HepG2 (cell line): ENCODE data around the gene BEND4. TPM values are rescaled to one million over a fixed set of nuclear protein-coding genes. Genes with fewer than 3 reads are reported as not detected.
A peak's percentile ranks its signal among the peaks of the same experiment; 100 is the strongest.

Source experiments
- ATAC-seq: fragments of 200-7000 bp; cut with Tn5 transposase; 3 replicates; pipeline ENCODE4 v1.9.1; 2020; ENCODE audit warnings: mild to moderate bottlenecking, moderate library complexity
- BruUV-seq: library from RNA; stranded (reverse); fragments of 400-500 nt; replicated peaks from 2 replicates; lab custom pipeline; 2021; lab: Mats Ljungman, UMichigan
- CTCF ChIA-PET: fragments of 300-600 bp; formaldehyde crosslinking; extraction: SDS; loops from one replicate; lab custom pipeline; 2021; ENCODE audit warnings: low total read pairs, inconsistent platforms, low intra/inter-chr PET ratio; lab: Yijun Ruan, JAX
- POLR2A ChIA-PET: fragments of 350-600 bp; sonication (Branson Sonifier 250); formaldehyde crosslinking; loops from one replicate; lab custom pipeline; 2020; ENCODE audit warnings: antibody characterized with exemption, inconsistent platforms; lab: Yijun Ruan, JAX
- DNase-seq: peaks from one replicate; pipeline ENCODE4 v3.0.0-alpha.2; 2015; ENCODE audit warnings: low spot score
- FAIRE-seq: peaks from 3 replicates; lab custom pipeline; 2011; peaks lifted over from hg19 to GRCh38; lab: Jason Lieb, UNC
- H2AFZ ChIP-seq: one replicate; pipeline ENCODE4 v1.6.1; 2011; ENCODE audit warnings: low read length, inconsistent platforms
- H3K27ac ChIP-seq: fragments of 300-600 bp; 3 replicates; pipeline ENCODE4 v1.8.0; 2011; ENCODE audit warnings: mixed run types, mild to moderate bottlenecking, mixed read lengths, low read length, inconsistent platforms; ENCODE audit not compliant: insufficient read depth; ENCODE audit errors: extremely low read length
- H3K27me3 ChIP-seq, 2 experiments: fragments of 200-600 bp in 1 of 2; 2 replicates in 1 of 2; 3 replicates in 1 of 2; pipeline versions ENCODE4 v1.6.0 to v1.8.0; 2011; ENCODE audit warnings: low read length in 2 of 2, mild to moderate bottlenecking in 2 of 2, moderate library complexity in 2 of 2, inconsistent platforms in 1 of 2; ENCODE audit not compliant: insufficient read depth in 2 of 2, control insufficient read depth in 1 of 2
- H3K36me3 ChIP-seq, 2 experiments: fragments of 200-600 bp in 1 of 2; replicated peaks in 1 of 2; 2 replicates in 1 of 2; 3 replicates in 1 of 2; pipeline versions ENCODE4 v1.5.1 to v1.8.0; 2011; ENCODE audit warnings: low read length in 2 of 2, inconsistent platforms in 1 of 2; ENCODE audit not compliant: insufficient read depth in 2 of 2, control insufficient read depth in 1 of 2
- H3K4me1 ChIP-seq: 2 replicates; pipeline ENCODE4 v1.5.1; 2012; ENCODE audit warnings: low read length, inconsistent platforms; ENCODE audit not compliant: insufficient read depth
- H3K4me2 ChIP-seq: 2 replicates; pipeline ENCODE4 v1.6.0; 2011; ENCODE audit warnings: low read depth, low read length, inconsistent platforms
- H3K4me3 ChIP-seq, 3 experiments: fragments of 200-600 bp in 1 of 3; sonication (generic), shearing (Covaris generic) in 1 of 3; replicated peaks in 1 of 3; 2 replicates each; pipeline ENCODE4 v1.5.1; 2011 to 2016; ENCODE audit warnings: low read length in 3 of 3, inconsistent platforms in 2 of 3, low read depth in 2 of 3, mild to moderate bottlenecking in 2 of 3, control low read depth in 1 of 3, mixed read lengths in 1 of 3; ENCODE audit not compliant: insufficient read depth in 1 of 3
- H3K79me2 ChIP-seq: one replicate; pipeline ENCODE4 v1.6.1; 2011; ENCODE audit warnings: low read length, inconsistent platforms; ENCODE audit not compliant: insufficient read depth
- H3K9ac ChIP-seq: 2 replicates; pipeline ENCODE4 v1.6.0; 2011; ENCODE audit warnings: mild to moderate bottlenecking, low read depth, low read length, inconsistent platforms; ENCODE audit not compliant: insufficient read depth
- H3K9me3 ChIP-seq: 2 replicates; pipeline ENCODE4 v1.5.1; 2012; ENCODE audit warnings: mild to moderate bottlenecking, low read length
- H4K20me1 ChIP-seq: 2 replicates; pipeline ENCODE4 v1.6.0; 2011; ENCODE audit warnings: inconsistent platforms, mild to moderate bottlenecking, low read length, moderate library complexity; ENCODE audit not compliant: insufficient read depth
- CEBPB ChIP-seq: IDR thresholded peaks from 2 replicates; pipeline ENCODE4 v1.6.1; 2011; ENCODE audit warnings: low read depth, low read length, improper control_type of control experiment, borderline replicate concordance
- MAFK ChIP-seq, 2 experiments: IDR thresholded peaks in 1 of 2; conservative IDR thresholded peaks in 1 of 2; 2 replicates each; pipeline ENCODE4 v1.6.1; 2011; ENCODE audit warnings: improper control_type of control experiment in 2 of 2, low read length in 2 of 2
- SAFB2 ChIP-seq: sonication (generic); formaldehyde crosslinking; IDR thresholded peaks from 2 replicates; pipeline ENCODE4 v1.5.1; 2020; ENCODE audit warnings: missing genetic modification reagents, low read depth, mild to moderate bottlenecking, borderline replicate concordance
- ZNF747 ChIP-seq: sonication (generic); formaldehyde crosslinking; IDR thresholded peaks from 2 replicates; pipeline ENCODE4 v1.8.1; 2023; ENCODE audit warnings: missing genetic modification reagents, mild to moderate bottlenecking, borderline replicate concordance
- WGBS: methylation state at CpG from one replicate; pipeline ENCODE4 v1.1.6; 2017; ENCODE audit warnings: low lambda C conversion rate; 5-methylcytosine and 5-hydroxymethylcytosine counted together
- in situ Hi-C: cut with HindIII; loops from 2 replicates; pipeline ENCODE4 v1.10.0; 2017; ENCODE audit warnings: low pct_unique_long_range_greater_than_20kb; ENCODE audit not compliant: extremely low pct_ligation_motif_present
- intact Hi-C: fragments of 100-400 bp; cut with micrococcal nuclease; formaldehyde crosslinking; loops from one replicate; pipeline ENCODE4 v1.10.0; 2022; ENCODE audit not compliant: unreplicated experiment
- polyA plus RNA-seq, 8 experiments: library from polyadenylated mRNA; depleted of rRNA in 3 of 8; stranded (reverse) in 7 of 8; unstranded in 1 of 8; fragments of >200 nt; fragmentation: Illumina TruSeq in 4 of 8; extraction: Trizol in 4 of 8; gene quantifications; 2 replicates each; pipeline versions ENCODE4 v1.2.1 to v1.2.3, GENCODE V29; 2011 to 2016; ENCODE audit warnings: low read depth in 4 of 8, missing spikeins in 1 of 8, mixed read lengths in 1 of 8; ENCODE audit not compliant: insufficient read depth in 1 of 8
- total RNA-seq, 5 experiments: library from RNA; depleted of rRNA; stranded (reverse); fragments of >200 nt; fragmentation: Illumina TruSeq; extraction: Trizol; gene quantifications; 2 replicates each; pipeline ENCODE4 v1.2.3, GENCODE V29; 2016; ENCODE audit warnings: low read depth in 1 of 5
- TF ChIP-seq, protein P1 (sequence below): sonication (generic); formaldehyde crosslinking; IDR thresholded peaks from 2 replicates; pipeline ENCODE4 v1.9.0; 2021; ENCODE audit warnings: missing genetic modification reagents, borderline replicate concordance

Gene BEND4
- total and polyA plus RNA-seq, 2 of the 13 experiments (the other 11 are each of a cell fraction or from before 2014, with no cell fraction given), result not detected

DNA sequence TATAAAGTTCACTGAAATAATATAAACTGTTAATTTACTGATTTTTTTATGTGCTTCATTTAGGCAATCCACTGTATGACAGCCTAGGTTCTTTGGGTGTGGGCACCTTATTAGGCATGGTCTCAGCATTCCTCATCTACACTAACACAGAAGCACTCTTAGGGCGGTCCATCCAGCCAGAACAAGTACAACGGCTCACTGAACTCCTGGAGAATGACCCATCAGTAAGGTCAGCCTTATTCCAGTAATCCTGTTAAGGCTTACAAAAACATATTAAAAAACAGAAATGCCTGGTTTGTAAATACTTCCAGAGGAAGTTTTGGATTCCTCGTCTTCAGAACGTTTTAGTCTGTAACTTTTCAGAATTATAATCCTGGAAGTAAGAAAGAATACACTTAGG, 82.0 kb downstream of the BEND4 start (continued):
- TF ChIP-seq, protein P1, sequence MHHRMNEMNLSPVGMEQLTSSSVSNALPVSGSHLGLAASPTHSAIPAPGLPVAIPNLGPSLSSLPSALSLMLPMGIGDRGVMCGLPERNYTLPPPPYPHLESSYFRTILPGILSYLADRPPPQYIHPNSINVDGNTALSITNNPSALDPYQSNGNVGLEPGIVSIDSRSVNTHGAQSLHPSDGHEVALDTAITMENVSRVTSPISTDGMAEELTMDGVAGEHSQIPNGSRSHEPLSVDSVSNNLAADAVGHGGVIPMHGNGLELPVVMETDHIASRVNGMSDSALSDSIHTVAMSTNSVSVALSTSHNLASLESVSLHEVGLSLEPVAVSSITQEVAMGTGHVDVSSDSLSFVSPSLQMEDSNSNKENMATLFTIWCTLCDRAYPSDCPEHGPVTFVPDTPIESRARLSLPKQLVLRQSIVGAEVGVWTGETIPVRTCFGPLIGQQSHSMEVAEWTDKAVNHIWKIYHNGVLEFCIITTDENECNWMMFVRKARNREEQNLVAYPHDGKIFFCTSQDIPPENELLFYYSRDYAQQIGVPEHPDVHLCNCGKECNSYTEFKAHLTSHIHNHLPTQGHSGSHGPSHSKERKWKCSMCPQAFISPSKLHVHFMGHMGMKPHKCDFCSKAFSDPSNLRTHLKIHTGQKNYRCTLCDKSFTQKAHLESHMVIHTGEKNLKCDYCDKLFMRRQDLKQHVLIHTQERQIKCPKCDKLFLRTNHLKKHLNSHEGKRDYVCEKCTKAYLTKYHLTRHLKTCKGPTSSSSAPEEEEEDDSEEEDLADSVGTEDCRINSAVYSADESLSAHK, result no peak
- TF ChIP-seq SAFB2, result no peak
- no peak for TF ChIP-seq ZNF747 (CRISPR knock-in tag)

GRCh38 chr4:42067264-42067663, 85.2 kb downstream of the BEND4 start:
- no peak for ATAC-seq
- Histone ChIP-seq H3K4me3 (no peak overlapping the region), H4K20me1 (no peaks in the 10 kb centered on the region), H3K79me2 (no peaks in the 10 kb centered on the region), H3K4me2 (no peak overlapping the region), H3K36me3 (peaks cover 3 to 26% of the 10 kb centered on the region in 2 experiments; a peak in 4 of 5 replicates), H3K9ac (no peak overlapping the region), H3K9me3 (no peaks in the 10 kb centered on the region), H3K27ac (no peak overlapping the region), H3K27me3 (no peaks in the 10 kb centered on the region), H3K4me1 (no peaks in the 10 kb centered on the region), H2AFZ (no peak overlapping the region)
- ChIA-PET POLR2A (no interaction called here), CTCF (no interaction called here)
- in situ Hi-C loops (no loop called here), intact Hi-C loops (no loop called here)
- no peak for FAIRE-seq
- 50% methylated on average over 2 of the region's 2 CpGs for WGBS
- DNase-seq, result no peak
- TF ChIP-seq CEBPB (peak; percentile 18; the same call in 1 of the 2 replicates), MAFK (conservative IDR thresholded peaks at IDR 0.05 in 1 of 2, IDR thresholded peaks at IDR 0.05 in 1 of 2; ENCODE audit: low read length in 2 of 2) (no peak)
- BruUV-seq, result no TSS peak
